ENCODE data around the gene KCNH8.

- TF ChIP-seq EZH2 (IDR thresholded peaks at IDR 0.05) (no peak), POLR2AphosphoS5 (IDR thresholded peaks at IDR 0.05; ENCODE audit: borderline replicate concordance, low read depth, low read length) (no peak), FOXP2 (optimal IDR thresholded peaks at IDR 0.05; ENCODE audit: control extremely low read depth, extremely low read length, insufficient read depth) (no peak)
Observed at GRCh38 chr3:19531426-19531825, 383.1 kb downstream of the KCNH8 start.
